Central memory CD8-positive, alpha-beta T cell (primary cell): ENCODE results near the gene ANAPC2.
A peak's percentile ranks its signal among the peaks of the same experiment; 100 is the strongest.

Source experiments
- ATAC-seq: fragments of 150-1000 bp; cut with Tn5 transposase; replicated peaks from 2 replicates; pipeline ENCODE4 v1.10.0; 2022; ENCODE audit warnings: mild to moderate bottlenecking, moderate FRiP score, moderate number of reproducible peaks; ENCODE audit not compliant: poor library complexity, severe bottlenecking; ENCODE audit errors: extremely low read depth
- DNase-seq, 2 donors: peaks; one replicate each; pipeline ENCODE4 v3.0.0; 2021; ENCODE audit warnings: low spot score in 2 of 2
- H3K27ac Mint-ChIP-seq: one replicate; pipeline ENCODE4 v1.8.0; 2022; ENCODE audit warnings: low read depth, mild to moderate bottlenecking, moderate library complexity, mixed read lengths
- H3K27me3 Mint-ChIP-seq: one replicate; pipeline ENCODE4 v1.8.0; 2022; ENCODE audit warnings: mixed read lengths
- H3K36me3 Mint-ChIP-seq: one replicate; pipeline ENCODE4 v1.8.0; 2022; ENCODE audit warnings: mild to moderate bottlenecking, moderate library complexity, mixed read lengths; ENCODE audit not compliant: insufficient read depth
- H3K4me1 Mint-ChIP-seq: one replicate; pipeline ENCODE4 v1.8.0; 2022; ENCODE audit warnings: mixed read lengths
- H3K4me3 Mint-ChIP-seq: one replicate; pipeline ENCODE4 v1.8.0; 2022; ENCODE audit warnings: mild to moderate bottlenecking, moderate library complexity, mixed read lengths
- H3K9me3 Mint-ChIP-seq: one replicate; pipeline ENCODE4 v1.8.0; 2022; ENCODE audit warnings: mixed read lengths

The ANAPC2 gene

DNA sequence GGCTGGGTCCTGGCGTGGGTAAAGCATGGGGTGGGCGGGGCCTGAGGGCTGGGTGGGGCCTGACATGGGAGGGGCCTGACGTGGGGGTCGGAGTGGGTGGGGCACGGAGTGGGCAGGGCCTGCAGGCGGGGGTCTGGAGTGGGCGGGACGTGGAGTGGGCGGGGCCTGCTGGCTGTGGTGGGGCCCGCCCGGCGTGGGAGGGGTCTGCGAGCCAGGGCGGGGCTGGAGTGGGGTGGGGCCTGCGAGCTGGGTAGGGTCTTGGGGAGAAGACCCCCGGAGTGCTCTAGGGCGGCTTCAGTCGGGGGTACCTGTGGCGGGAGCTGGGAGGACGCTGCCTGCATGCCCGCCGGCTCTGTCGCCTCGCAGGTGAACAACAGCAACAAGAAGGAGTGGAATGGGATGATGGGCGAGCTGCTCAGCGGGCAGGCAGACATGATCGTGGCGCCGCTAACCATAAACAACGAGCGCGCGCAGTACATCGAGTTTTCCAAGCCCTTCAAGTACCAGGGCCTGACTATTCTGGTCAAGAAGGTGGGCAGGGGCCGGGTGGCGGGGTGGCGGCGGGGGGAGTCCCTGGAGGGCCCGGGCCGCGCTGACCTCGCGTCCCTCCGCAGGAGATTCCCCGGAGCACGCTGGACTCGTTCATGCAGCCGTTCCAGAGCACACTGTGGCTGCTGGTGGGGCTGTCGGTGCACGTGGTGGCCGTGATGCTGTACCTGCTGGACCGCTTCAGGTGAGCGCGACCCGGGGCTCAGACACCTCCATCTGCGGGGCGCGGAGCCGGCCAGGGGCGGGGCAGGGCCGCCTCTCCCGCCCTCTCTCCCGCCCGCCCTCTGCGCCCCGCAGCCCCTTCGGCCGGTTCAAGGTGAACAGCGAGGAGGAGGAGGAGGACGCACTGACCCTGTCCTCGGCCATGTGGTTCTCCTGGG lies 26.5 kb downstream of the ANAPC2 start:
- H3K36me3 Mint-ChIP-seq, result peaks cover 8% of the 10 kb centered on the region
- DNase-seq (no peak), ATAC-seq (no peak)
- no peak overlapping the region for H3K27ac Mint-ChIP-seq
- H3K9me3 Mint-ChIP-seq, result no peaks in the 10 kb centered on the region
- H3K4me1 Mint-ChIP-seq, result peaks cover 15% of the 10 kb centered on the region
- H3K4me3 Mint-ChIP-seq, result no peak overlapping the region
- peaks cover 58% of the 10 kb centered on the region for H3K27me3 Mint-ChIP-seq

DNA sequence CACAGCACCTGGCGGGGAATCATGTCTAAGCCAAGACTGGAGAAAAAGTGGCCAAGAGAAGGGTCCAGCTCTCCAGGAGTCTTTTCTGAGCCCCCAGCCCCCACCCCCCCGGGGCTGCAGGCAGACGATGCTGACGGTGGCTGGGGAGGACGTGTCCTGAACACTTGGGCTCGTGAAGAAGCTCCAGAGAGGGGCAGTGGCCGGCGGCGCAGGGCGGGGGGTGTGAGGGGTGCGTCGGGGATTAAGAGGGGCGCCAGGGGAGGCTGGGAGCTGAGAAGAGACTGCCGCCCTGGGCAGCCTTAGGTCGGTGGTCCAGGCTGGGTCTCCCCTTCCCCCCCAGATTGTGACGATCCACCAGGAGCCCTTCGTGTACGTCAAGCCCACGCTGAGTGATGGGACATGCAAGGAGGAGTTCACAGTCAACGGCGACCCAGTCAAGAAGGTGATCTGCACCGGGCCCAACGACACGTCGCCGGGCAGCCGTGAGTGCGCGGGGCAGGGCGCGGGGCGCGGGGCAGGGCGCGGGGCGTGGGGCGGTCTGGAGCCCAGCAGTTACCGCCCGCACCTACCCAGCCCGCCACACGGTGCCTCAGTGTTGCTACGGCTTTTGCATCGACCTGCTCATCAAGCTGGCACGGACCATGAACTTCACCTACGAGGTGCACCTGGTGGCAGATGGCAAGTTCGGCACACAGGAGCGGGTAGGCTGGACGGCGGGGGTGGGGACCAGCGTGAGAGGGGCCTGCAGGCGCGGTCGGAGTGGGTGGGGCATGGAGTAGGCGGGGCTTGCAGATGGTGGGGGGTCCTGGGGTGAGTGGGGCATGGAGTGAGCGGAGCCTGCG lies 27.4 kb downstream of the ANAPC2 start:
- Mint-ChIP-seq H3K36me3 (peaks cover 6% of the 10 kb centered on the region), H3K4me1 (peaks cover 15% of the 10 kb centered on the region), H3K27ac (no peak overlapping the region), H3K4me3 (no peak overlapping the region), H3K27me3 (peaks cover 49% of the 10 kb centered on the region), H3K9me3 (no peaks in the 10 kb centered on the region)
- no peak for DNase-seq
- no peak for ATAC-seq

DNA sequence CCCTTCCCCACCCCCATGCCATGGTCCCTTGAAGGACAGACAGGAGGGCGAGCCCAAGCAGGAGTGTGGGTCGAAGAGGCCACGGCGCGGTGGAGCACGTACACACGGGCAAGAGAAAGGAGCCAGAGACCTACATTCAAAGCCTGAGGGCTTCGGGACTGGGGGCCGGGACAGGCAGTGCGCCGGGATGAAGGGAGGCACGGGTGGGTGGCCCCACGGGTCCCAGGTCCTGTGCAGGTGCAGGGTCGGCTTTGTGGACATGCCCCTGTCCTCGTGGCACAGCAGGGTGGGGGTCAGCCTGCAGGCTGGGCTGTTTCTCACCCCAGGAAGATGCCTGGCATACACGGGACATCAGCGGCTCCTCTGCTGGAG lies 28.3 kb downstream of the ANAPC2 start:
- H3K27ac Mint-ChIP-seq, result no peak overlapping the region

DNA sequence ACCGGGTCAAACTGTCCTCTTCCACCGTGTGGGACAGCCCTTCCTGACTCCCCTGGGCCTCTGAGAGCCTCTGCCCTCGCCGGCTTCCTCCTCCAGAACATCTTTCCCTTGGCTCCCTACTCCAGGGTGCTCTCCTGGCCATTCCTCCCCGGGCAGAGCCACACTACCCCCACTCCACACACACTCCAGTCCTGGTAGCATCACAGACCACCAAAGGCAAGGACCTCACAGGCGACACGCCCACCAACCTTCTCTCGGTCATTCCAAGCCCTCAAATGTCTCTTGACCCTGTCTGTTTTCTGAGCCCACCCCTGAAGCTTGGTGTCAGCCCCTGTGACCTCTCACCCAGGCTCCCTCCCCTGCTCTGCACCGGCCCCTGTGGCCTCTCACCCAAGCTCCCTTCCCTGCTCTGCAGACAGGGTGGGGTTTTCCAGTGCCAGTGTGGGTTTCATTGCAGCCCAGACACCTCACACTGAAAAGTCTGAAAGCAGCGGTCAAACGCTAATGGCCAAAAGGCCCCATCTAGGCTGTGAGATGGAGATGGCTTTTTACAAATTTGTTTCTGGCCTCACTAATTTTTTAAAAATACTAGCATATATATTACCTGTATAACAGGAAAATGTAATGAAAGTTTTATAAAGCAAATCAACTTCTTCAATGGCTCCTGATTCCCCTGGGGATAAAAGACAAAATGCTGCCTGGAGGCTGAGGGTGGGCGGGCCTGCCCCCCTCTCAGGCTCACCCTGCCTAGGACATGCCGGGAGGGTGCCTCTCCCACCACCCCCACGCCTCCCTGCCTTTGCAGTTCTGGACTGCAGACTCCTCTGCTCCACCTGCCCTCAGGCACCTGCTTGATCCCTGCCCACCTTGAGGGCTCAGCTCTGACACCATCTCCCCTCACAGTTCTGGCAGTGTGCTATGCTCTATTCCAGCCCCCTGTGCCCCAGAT lies 29.0 kb downstream of the ANAPC2 start:
- Mint-ChIP-seq H3K4me1 (peaks cover 15% of the 10 kb centered on the region), H3K4me3 (peak overlapping the region; percentile 45), H3K36me3 (peaks cover 6% of the 10 kb centered on the region), H3K9me3 (no peaks in the 10 kb centered on the region), H3K27me3 (peaks cover 34% of the 10 kb centered on the region), H3K27ac (no peak overlapping the region)
- DNase-seq, result no peak
- no peak for ATAC-seq

More for the DNA sequence above, 28.3 kb downstream of the ANAPC2 start:
- peaks cover 40% of the 10 kb centered on the region for H3K27me3 Mint-ChIP-seq
- peaks cover 6% of the 10 kb centered on the region for H3K36me3 Mint-ChIP-seq
- H3K9me3 Mint-ChIP-seq, result no peaks in the 10 kb centered on the region
- DNase-seq, result no peak
- H3K4me1 Mint-ChIP-seq, result peaks cover 15% of the 10 kb centered on the region
- H3K4me3 Mint-ChIP-seq, result no peak overlapping the region
- ATAC-seq, result no peak

DNA sequence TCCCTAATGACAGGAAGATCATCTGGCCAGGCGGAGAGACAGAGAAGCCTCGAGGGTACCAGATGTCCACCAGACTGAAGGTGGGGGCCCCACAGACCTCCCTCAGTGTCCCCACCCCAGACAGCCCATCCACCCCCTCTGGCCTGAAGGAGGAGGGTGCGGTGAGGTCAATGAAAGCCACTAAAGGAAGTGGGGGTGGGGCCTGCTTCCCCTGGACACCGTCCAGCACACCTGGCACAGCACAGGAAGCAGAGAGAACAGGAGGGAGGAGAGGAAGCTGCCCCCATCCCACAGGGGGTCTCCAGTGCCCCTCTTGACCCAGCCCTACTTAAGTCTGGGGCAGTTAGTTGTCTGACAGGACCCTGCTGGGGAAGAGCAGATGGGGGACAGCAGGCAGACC lies 29.7 kb downstream of the ANAPC2 start:
- Mint-ChIP-seq H3K27me3 (peaks cover 31% of the 10 kb centered on the region), H3K4me1 (peaks cover 15% of the 10 kb centered on the region), H3K36me3 (peaks cover 6% of the 10 kb centered on the region), H3K9me3 (no peaks in the 10 kb centered on the region), H3K27ac (no peak overlapping the region), H3K4me3 (no peak overlapping the region)
- DNase-seq (no peak), ATAC-seq (no peak)

DNA sequence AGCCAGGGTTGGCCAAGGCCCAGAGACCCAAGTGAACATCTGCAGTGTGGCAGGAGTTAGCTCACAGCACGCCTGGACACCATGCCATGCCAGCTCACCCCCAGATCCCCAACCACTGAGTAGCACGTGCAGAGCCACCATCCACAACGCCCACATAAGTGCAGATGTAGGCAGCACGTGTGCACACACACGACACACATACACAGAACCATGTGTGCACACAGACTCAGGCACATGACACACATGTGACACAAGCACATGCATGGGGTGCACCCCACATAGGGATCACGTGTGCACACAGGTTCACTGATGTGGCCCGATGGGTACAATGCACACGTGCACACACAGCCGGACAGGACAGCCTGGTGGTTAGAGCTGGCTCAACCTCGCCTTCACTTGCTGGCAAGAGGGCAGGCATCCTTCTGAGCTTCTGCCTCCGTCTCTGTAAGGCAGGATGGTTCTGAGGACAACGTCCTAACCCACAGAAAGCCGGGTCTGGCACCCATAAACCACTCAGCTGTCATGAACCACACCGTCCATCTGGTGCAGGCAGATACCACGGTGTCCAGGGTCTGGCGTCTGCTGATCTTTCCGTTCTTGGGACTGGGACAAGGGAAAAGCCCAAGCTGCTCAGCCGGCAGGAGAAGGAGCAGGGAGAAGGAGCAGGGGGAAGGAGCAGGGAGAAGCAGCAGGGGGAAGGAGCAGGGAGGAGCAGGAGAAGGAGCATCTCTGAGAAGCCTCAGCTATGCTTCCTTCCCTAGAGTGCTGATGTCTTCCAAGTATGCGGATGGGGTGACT lies 30.5 kb downstream of the ANAPC2 start:
- DNase-seq, result no peak
- Mint-ChIP-seq H3K9me3 (no peaks in the 10 kb centered on the region), H3K27me3 (peaks cover 31% of the 10 kb centered on the region), H3K36me3 (peaks cover 3% of the 10 kb centered on the region), H3K4me3 (peak overlapping the region; percentile 21), H3K4me1 (peaks cover 15% of the 10 kb centered on the region), H3K27ac (no peak overlapping the region)
- no peak for ATAC-seq

DNA sequence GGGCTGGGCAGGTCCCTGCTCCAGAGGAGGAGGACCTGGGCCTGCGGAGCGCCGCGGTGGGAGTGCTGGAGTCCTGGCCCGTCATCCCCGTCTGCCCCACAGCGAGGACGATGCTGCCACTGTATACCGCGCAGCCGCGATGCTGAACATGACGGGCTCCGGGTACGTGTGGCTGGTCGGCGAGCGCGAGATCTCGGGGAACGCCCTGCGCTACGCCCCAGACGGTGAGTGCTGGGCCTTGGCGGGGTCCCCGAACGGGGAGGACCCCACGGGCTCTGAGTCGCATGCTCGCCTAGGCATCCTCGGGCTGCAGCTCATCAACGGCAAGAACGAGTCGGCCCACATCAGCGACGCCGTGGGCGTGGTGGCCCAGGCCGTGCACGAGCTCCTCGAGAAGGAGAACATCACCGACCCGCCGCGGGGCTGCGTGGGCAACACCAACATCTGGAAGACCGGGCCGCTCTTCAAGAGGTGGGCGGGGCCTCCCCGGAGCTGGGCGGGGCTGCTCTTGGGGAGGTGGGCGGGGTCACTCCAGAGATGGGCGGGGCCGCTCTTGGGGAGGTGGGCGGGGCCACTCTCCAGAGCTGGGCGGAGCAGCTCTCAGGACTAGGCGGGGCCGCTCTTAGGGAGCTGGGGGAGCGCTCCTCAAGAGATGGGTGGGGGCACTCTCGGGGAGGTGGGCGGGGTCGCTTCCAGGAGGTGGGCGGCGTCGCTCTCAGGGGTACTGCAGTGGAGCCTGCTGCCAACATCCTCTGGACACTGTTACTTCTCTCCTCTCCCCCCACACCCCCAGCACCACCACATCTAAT lies 31.6 kb downstream of the ANAPC2 start:
- peaks cover 3% of the 10 kb centered on the region for H3K36me3 Mint-ChIP-seq
- no peak overlapping the region for H3K27ac Mint-ChIP-seq
- peaks cover 15% of the 10 kb centered on the region for H3K4me1 Mint-ChIP-seq
- ATAC-seq, result no peak
- peak in 1 of 2 donors; percentile 24 for DNase-seq
- peaks cover 31% of the 10 kb centered on the region for H3K27me3 Mint-ChIP-seq
- H3K9me3 Mint-ChIP-seq, result no peaks in the 10 kb centered on the region
- peak overlapping the region; percentile 48 for H3K4me3 Mint-ChIP-seq

DNA sequence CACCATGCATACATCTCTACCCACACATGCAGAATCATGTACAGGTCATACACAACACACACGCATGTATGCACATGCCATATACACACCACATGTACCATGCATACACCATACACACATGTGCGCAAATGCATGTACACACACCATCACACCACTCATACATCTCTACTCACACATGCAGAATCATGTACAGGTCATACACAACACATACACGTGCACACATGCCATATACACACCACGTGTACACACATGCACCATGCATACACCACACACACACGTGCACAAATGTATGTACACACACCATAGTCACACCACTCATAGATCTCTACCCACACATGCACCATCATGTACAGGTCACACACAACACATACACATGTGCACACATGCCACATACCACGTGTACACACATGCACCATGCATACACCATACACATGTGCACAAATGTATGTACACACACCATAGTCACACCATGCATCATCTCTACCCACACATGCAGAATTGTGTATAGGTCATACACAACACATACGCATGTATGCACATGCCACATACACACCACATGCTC lies 35.4 kb downstream of the ANAPC2 start:
- Mint-ChIP-seq H3K27ac (no peak overlapping the region), H3K4me3 (no peak overlapping the region), H3K36me3 (peaks cover 1% of the 10 kb centered on the region), H3K9me3 (no peaks in the 10 kb centered on the region), H3K4me1 (peaks cover 2% of the 10 kb centered on the region), H3K27me3 (peaks cover 8% of the 10 kb centered on the region)
- ATAC-seq (no peak), DNase-seq (no peak)

DNA sequence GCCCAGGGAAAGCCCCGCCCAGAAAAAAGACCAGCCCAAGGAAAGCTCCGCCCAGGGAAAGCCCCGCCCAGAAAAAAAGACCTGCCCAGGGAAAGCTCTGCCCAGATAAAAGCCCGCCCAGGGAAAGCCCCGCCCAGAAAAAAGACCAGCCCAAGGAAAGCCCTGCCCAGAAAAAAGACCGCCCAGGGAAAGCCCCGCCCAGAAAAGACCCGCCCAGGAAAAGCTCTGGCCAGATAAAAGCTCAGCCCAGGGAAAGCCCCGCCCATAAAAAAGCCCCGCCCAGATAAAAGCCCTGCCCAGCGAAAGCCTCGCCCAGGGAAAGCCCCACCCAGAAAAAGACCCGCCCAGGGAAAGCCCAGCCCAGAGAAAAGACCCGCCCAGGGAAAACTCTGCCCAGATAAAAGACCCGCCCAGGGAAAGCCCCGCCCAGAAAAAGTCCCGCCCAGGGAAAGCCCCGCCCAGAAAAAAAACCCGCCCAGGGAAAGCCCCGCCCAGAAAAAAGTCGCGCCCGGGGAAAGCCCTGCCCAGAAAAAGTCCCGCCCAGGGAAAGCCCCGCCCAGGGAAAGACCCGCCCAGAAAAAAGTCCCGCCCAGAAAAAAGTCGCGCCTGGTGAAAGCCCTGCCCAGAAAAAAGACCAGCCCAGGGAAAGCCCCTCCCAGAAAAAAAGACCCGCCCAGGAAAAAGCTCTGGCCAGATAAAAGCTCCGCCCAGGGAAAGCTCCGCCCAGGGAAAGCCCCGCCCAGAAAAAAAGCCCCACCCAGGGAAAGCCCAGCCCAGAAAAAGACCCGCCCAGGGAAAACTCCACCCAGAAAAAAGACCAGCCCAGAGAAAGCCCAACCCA lies 37.5 kb downstream of the ANAPC2 start:
- Mint-ChIP-seq H3K27ac (no peak overlapping the region), H3K27me3 (peaks cover 9% of the 10 kb centered on the region), H3K9me3 (no peaks in the 10 kb centered on the region), H3K4me3 (no peak overlapping the region), H3K36me3 (peaks cover 4% of the 10 kb centered on the region), H3K4me1 (peaks cover 5% of the 10 kb centered on the region)
- no peak for ATAC-seq
- no peak for DNase-seq

DNA sequence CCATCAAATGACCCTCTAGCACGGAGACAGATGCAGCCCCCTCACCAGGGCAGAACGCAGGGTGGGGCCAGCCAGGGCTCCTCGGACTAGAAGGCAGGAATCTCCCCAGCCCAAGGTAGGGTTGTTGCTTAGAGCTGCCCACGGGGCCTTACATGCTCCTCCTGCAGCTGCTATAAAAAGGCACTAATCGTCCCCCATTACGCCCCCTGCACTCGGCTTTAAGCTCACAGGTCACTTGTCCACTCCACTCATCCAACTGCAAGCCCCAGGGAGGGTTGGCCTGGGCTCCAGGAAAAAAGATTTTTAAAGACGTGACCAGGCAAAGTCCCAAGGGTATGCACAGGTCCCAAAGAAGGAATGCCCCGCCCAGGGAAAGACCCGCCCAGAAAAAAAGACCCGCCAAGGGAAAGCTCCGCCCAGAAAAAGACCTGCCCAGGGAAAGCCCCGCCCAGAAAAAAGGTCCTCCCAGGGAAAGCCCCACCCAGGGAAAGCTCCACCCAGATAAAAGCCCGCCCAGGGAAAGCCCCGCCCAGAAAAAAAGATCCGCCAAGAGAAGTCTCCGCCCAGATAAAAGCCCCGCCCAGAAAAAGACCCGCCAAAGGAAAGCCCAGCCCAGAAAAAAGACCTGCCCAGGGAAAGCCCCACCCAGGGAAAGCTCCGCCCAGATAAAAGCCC lies 38.3 kb downstream of the ANAPC2 start:
- H3K4me1 Mint-ChIP-seq, result peaks cover 5% of the 10 kb centered on the region
- H3K27me3 Mint-ChIP-seq, result peaks cover 9% of the 10 kb centered on the region
- no peak for DNase-seq
- H3K27ac Mint-ChIP-seq, result no peak overlapping the region
- no peak for ATAC-seq
- no peaks in the 10 kb centered on the region for H3K9me3 Mint-ChIP-seq
- peaks cover 4% of the 10 kb centered on the region for H3K36me3 Mint-ChIP-seq
- no peak overlapping the region for H3K4me3 Mint-ChIP-seq
